HL-60 (cell line): ENCODE data around the gene ANKZF1.

Experiments used
- DNase-seq, 2 experiments: peaks; one replicate each; pipeline ENCODE4 v3.0.0-alpha.2; 2010 to 2020; ENCODE audit warnings: low read depth in 1 of 2, low spot score in 1 of 2
- H3K27ac ChIP-seq: fragments of 250-450 bp; sonication (Bioruptor Pico); replicated peaks from 2 replicates; pipeline ENCODE4 v1.5.1; 2020; ENCODE audit warnings: mild to moderate bottlenecking, moderate library complexity
- H3K27me3 ChIP-seq: fragments of 250-450 bp; sonication (Bioruptor Pico); 2 replicates; pipeline ENCODE4 v1.5.1; 2021; ENCODE audit warnings: mild to moderate bottlenecking, moderate library complexity; ENCODE audit not compliant: insufficient read depth, poor library complexity, severe bottlenecking
- H3K4me3 ChIP-seq: replicated peaks from 2 replicates; pipeline ENCODE4 v1.5.1; 2011; ENCODE audit warnings: mild to moderate bottlenecking, control low read depth, low read length; ENCODE audit not compliant: insufficient read depth
- GABPA ChIP-seq: IDR thresholded peaks from 2 replicates; pipeline ENCODE4 v1.6.1; 2012; ENCODE audit warnings: low read depth
- POLR2AphosphoS5 ChIP-seq: IDR thresholded peaks from 2 replicates; pipeline ENCODE4 v1.6.1; 2012; ENCODE audit warnings: low read depth
- SPI1 ChIP-seq: IDR thresholded peaks from 2 replicates; pipeline ENCODE4 v1.6.1; 2012; ENCODE audit warnings: low read depth, mild to moderate bottlenecking, borderline replicate concordance
- TF ChIP-seq, protein P1 (sequence below): IDR thresholded peaks from 2 replicates; pipeline ENCODE4 v1.6.1; 2012; ENCODE audit warnings: low read depth; ENCODE audit not compliant: insufficient replicate concordance
- TF ChIP-seq, protein P2 (sequence below): IDR thresholded peaks from one replicate; pipeline ENCODE4 v1.5.1; 2011; ENCODE audit warnings: low read length, control low read depth, inconsistent platforms; ENCODE audit not compliant: insufficient read depth

ANKZF1 gene

DNA sequence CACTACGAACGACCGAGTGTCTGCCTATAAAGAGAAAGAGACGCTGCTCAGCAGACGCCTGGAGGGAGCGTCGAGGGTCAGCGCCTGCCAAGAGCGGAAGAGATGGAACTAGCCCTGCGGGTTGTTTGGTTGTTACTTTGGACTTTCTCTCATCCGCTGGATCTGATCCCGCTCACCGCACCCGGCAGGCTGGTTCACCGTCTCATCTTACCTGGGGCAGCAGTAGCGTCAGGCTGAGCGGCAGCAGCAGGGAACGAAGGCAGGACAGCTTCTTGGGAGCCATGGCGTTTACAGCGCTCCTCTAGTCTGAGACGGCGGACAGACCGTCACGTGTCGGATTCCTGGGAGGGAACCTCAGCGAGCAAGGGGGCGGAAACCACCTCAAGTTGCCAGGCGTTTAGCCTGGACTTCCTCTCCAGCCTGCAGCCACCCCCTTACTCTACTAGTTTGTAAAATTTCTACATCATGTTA is 13.7 kb downstream of the ANKZF1 start:
- TF ChIP-seq GABPA, result no peak
- TF ChIP-seq, protein P1, sequence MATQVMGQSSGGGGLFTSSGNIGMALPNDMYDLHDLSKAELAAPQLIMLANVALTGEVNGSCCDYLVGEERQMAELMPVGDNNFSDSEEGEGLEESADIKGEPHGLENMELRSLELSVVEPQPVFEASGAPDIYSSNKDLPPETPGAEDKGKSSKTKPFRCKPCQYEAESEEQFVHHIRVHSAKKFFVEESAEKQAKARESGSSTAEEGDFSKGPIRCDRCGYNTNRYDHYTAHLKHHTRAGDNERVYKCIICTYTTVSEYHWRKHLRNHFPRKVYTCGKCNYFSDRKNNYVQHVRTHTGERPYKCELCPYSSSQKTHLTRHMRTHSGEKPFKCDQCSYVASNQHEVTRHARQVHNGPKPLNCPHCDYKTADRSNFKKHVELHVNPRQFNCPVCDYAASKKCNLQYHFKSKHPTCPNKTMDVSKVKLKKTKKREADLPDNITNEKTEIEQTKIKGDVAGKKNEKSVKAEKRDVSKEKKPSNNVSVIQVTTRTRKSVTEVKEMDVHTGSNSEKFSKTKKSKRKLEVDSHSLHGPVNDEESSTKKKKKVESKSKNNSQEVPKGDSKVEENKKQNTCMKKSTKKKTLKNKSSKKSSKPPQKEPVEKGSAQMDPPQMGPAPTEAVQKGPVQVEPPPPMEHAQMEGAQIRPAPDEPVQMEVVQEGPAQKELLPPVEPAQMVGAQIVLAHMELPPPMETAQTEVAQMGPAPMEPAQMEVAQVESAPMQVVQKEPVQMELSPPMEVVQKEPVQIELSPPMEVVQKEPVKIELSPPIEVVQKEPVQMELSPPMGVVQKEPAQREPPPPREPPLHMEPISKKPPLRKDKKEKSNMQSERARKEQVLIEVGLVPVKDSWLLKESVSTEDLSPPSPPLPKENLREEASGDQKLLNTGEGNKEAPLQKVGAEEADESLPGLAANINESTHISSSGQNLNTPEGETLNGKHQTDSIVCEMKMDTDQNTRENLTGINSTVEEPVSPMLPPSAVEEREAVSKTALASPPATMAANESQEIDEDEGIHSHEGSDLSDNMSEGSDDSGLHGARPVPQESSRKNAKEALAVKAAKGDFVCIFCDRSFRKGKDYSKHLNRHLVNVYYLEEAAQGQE, result no peak
- no peak for TF ChIP-seq SPI1
- TF ChIP-seq, protein P2, sequence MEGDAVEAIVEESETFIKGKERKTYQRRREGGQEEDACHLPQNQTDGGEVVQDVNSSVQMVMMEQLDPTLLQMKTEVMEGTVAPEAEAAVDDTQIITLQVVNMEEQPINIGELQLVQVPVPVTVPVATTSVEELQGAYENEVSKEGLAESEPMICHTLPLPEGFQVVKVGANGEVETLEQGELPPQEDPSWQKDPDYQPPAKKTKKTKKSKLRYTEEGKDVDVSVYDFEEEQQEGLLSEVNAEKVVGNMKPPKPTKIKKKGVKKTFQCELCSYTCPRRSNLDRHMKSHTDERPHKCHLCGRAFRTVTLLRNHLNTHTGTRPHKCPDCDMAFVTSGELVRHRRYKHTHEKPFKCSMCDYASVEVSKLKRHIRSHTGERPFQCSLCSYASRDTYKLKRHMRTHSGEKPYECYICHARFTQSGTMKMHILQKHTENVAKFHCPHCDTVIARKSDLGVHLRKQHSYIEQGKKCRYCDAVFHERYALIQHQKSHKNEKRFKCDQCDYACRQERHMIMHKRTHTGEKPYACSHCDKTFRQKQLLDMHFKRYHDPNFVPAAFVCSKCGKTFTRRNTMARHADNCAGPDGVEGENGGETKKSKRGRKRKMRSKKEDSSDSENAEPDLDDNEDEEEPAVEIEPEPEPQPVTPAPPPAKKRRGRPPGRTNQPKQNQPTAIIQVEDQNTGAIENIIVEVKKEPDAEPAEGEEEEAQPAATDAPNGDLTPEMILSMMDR, result no peak
- TF ChIP-seq POLR2AphosphoS5, result no peak
- peak in 1 of 2 experiments; percentile 25 for DNase-seq
- Histone ChIP-seq H3K27me3 (no peaks in the 10 kb centered on the region), H3K4me3 (no peak overlapping the region), H3K27ac (no peak overlapping the region)

DNA sequence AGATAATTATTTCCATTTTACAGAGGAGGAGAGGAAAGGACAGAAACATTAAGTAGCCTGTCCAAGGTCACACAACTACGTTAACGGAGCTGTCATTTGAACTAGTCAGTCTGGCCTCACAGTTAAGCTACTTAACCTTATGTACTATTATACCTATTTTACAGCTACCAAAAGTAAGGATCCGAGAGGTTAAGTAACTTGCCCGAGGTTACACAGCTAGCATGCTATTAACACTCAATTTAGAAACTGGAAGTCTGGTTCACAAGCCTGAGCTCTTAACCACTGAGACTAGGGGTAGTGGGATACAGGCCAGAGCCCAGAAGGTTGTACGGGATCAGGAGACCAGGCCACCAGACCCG is 15.2 kb downstream of the ANKZF1 start:
- Histone ChIP-seq H3K27ac (peak overlapping the region; percentile 85), H3K4me3 (peak overlapping the region; percentile 87)
- TF ChIP-seq POLR2AphosphoS5, result no peak
- TF ChIP-seq SPI1, result no peak
- TF ChIP-seq, protein P1, result no peak
- TF ChIP-seq GABPA, result no peak
- TF ChIP-seq, protein P2, result no peak

DNA sequence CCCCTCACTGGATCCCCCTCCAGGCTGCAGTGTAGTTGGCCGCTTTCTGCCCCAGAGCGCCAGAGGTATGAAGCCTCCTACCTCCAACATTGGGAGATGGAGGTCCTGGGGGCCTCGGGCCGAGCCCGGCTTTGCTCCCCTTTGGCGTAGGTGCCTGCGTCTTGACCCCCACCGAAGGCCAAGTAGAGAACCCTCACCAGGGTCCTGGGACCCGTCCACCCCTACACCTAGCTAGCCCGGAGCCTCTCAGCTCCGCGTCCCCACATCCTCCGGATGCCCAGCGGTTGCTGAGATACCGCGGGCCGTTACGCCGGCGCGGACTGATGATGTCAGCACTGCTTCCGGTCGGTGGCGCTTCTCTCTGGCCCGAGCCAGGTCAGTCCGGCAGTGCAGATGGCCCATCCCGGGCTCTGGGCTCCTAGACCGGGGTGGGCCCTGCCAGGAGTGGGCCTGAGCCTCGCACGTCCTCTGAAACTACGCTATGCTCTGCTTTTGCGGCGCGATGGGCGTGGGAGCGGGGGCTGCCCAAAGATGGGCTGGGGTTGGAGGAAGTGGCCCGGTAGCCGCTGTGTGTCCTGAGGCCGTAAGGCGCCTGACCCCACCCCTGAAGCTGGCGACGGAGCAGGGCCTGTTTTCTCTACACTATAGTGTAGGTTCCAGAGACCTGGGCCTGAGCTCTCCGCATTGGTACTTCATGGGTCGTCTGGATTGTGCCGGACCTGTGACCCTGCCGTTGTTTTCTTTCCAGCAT is 15.7 kb downstream of the ANKZF1 start, which contains the start of the genes GLB1L and STK16:
Gene GLB1L (minus strand): TSS at position 297 of the 751 bp plus-strand sequence. CDS start 1,871 bp downstream, outside the sequence.
Gene STK16 (plus strand): TSS at position 332 of the 751 bp plus-strand sequence. CDS start 521 bp downstream, outside the sequence.
- H3K27ac ChIP-seq, result peak within 1 kb of the TSS; percentile 85
- no peaks in the 10 kb centered on the region for H3K27me3 ChIP-seq
- peak; percentile 90 to 93 for DNase-seq
- TF ChIP-seq GABPA (peak; percentile 78), POLR2AphosphoS5 (peak; percentile 54), SPI1 (peak; percentile 52; the same call in 1 of the 2 replicates)
- TF ChIP-seq, protein P2, result no peak
- TF ChIP-seq, protein P1, result no peak
- peak within 1 kb of the TSS; percentile 87 for H3K4me3 ChIP-seq

More for the DNA sequence above, 15.2 kb downstream of the ANKZF1 start:
- no peak for DNase-seq
- no peaks in the 10 kb centered on the region for H3K27me3 ChIP-seq
